ENCODE data around the gene BAIAP3.

- no peak for TF ChIP-seq POLR2A (IDR thresholded peaks at IDR 0.05)
- TF ChIP-seq, protein P1, sequence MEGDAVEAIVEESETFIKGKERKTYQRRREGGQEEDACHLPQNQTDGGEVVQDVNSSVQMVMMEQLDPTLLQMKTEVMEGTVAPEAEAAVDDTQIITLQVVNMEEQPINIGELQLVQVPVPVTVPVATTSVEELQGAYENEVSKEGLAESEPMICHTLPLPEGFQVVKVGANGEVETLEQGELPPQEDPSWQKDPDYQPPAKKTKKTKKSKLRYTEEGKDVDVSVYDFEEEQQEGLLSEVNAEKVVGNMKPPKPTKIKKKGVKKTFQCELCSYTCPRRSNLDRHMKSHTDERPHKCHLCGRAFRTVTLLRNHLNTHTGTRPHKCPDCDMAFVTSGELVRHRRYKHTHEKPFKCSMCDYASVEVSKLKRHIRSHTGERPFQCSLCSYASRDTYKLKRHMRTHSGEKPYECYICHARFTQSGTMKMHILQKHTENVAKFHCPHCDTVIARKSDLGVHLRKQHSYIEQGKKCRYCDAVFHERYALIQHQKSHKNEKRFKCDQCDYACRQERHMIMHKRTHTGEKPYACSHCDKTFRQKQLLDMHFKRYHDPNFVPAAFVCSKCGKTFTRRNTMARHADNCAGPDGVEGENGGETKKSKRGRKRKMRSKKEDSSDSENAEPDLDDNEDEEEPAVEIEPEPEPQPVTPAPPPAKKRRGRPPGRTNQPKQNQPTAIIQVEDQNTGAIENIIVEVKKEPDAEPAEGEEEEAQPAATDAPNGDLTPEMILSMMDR (IDR thresholded peaks at IDR 0.05), result no peak
Measured at GRCh38 chr16:1336619-1337018, 3.2 kb downstream of the BAIAP3 start.
